H1 (cell line): Measurements from ENCODE around the gene AGR2. TPM values are rescaled to one million over a fixed set of nuclear protein-coding genes. Genes with fewer than 3 reads are reported as not detected.

Experiments used
- CTBP2 ChIP-seq: IDR thresholded peaks from 2 replicates; pipeline ENCODE4 v1.7.0; 2011; ENCODE audit warnings: borderline replicate concordance, mild to moderate bottlenecking, moderate library complexity, mixed read lengths, low read length; ENCODE audit not compliant: insufficient read depth, insufficient read length
- EGR1 ChIP-seq: IDR thresholded peaks from 2 replicates; pipeline ENCODE4 v1.6.1; 2011; ENCODE audit warnings: low read depth, low read length, borderline replicate concordance
- NRF1 ChIP-seq: IDR thresholded peaks from 2 replicates; pipeline ENCODE4 v1.6.1; 2011; ENCODE audit warnings: mild to moderate bottlenecking, low read depth, low read length, improper control_type of control experiment
- TAF1 ChIP-seq: IDR thresholded peaks from 2 replicates; pipeline ENCODE4 v1.6.1; 2011; ENCODE audit warnings: mild to moderate bottlenecking, low read depth, low read length
- polyA plus RNA-seq, 7 experiments: library from polyadenylated mRNA; depleted of rRNA in 3 of 7; stranded (reverse) in 5 of 7; unstranded in 2 of 7; fragments of >200 nt in 5 of 7; fragments of 200-250 nt in 2 of 7; gene quantifications; 1 replicate in 5 of 7; 2 replicates in 1 of 7; 4 replicates in 1 of 7; pipeline versions ENCODE4 v1.2.1 to v1.2.3, GENCODE V29; 2011 to 2013; ENCODE audit warnings: missing spikeins in 2 of 7, mixed read lengths in 2 of 7
- total RNA-seq: library from RNA; stranded (reverse); fragmentation: NEBNext Ultra II Directional; extraction: Animal tissue kit (Norgen Biotek cat#: 25700); gene quantifications from 2 replicates; pipeline ENCODE4 v1.2.1, GENCODE V29; 2021

AGR2 gene
- total and polyA plus RNA-seq, 2 of the 8 experiments (the other 6 are each of a cell fraction or from before 2014, with no cell fraction given), result not detected

- TF ChIP-seq CTBP2 (no peak), TAF1 (no peak), EGR1 (no peak), NRF1 (no peak)
- TF ChIP-seq, all 59 proteins: peak for 0
Measured at GRCh38 chr7:16742547-16742946, 62.3 kb downstream of the AGR2 start (continued).

Other genes starting within 250 kb of the AGR2 start
- 9.3 and 9.6 TPM in 2 replicates for gene ANKMY2, start 159.2 kb downstream of the AGR2 start, total RNA-seq
- gene ANKMY2, start 159.2 kb downstream of the AGR2 start, polyA plus RNA-seq (2011; rRNA removed), result 3.8 and 5.2 TPM in 2 replicates
- 98.4 and 103 TPM in 2 replicates for gene BZW2, start 158.8 kb downstream of the AGR2 start, total RNA-seq
- gene BZW2, start 158.8 kb downstream of the AGR2 start, polyA plus RNA-seq (2011; rRNA removed), result 26.0 and 32.3 TPM in 2 replicates
- 28.1 and 29.9 TPM in 2 replicates for gene TSPAN13, start 51.2 kb downstream of the AGR2 start, total RNA-seq
- 11.2 and 15.3 TPM in 2 replicates for gene TSPAN13, start 51.2 kb downstream of the AGR2 start, polyA plus RNA-seq (2011; rRNA removed)
- gene AGR3, start 77.0 kb upstream of the AGR2 start, total RNA-seq, result not detected in 2 replicates
- not detected in 2 replicates for gene AGR3, start 77.0 kb upstream of the AGR2 start, polyA plus RNA-seq (2011; rRNA removed)